ENCODE results near the gene AK8.

The AK8 gene

DNA sequence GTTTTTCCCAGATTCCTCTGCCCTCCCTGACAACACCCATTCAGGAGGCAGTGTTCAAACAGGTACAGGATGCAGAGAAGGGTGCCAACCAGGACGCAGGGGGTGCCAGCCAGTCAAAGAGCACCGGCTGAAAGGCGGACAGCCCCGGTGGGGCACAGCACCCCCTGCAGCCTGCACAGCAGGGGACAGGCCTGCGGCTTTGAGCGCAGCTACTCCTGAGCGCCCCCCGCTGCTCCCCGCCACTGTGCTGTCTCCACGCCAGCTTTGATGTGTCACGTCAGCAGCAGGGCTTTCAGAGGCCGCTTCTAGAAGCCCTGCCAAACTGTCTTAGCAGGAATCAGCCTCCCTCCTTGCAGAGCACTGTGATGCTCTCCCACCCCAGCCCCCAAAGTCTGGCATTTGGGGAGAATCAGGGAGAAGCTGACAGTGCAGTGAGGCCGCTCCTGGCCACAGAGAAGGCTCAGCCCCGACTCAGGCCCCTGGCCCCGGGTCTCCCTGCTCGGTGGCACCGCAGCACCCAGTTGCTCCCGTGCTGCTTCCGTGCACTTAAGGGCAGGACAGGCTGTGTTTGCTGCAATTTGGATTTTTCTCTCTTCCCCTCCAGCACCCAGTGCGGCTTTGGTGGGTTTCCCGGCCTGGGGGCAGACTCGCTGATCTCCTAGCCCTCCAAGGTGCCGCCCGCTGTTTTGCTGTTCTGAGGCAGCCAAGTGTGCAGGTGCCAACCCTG is 20.3 kb downstream of the AK8 start:
- no peak for DNase-seq (ENCODE audit: low read depth)

- DNase-seq (ENCODE audit: low read depth) = peak; percentile 71
Observed at GRCh38 chr9:132857031-132857430, 21.1 kb downstream of the AK8 start.

- no peak for DNase-seq (ENCODE audit: low read depth)
Observed at GRCh38 chr9:132855904-132856303, 22.2 kb downstream of the AK8 start.

DNA sequence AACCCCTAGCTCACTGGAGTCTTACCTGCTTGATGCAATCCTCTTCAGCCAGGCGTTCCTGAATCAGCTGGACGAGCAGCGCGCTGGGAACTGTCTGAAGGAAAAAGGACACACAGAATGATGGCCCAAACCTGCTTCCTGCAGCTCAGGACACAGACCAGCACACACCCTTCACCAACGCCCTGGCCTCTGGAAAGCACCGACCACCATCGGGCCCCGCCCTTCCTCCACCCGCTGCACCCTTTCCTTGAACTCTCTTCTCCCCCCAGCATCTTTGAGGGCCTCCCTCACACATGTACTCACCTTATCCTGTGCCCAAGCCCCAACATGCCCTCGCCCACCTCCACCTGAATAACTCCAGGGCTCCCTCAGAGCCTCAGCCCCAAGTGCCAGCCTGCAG is 23.3 kb downstream of the AK8 start:
- DNase-seq (ENCODE audit: low read depth) = no peak

GRCh38 chr9:132853482-132853881 is 24.6 kb downstream of the AK8 start:
- DNase-seq (ENCODE audit: low read depth) = no peak

DNA sequence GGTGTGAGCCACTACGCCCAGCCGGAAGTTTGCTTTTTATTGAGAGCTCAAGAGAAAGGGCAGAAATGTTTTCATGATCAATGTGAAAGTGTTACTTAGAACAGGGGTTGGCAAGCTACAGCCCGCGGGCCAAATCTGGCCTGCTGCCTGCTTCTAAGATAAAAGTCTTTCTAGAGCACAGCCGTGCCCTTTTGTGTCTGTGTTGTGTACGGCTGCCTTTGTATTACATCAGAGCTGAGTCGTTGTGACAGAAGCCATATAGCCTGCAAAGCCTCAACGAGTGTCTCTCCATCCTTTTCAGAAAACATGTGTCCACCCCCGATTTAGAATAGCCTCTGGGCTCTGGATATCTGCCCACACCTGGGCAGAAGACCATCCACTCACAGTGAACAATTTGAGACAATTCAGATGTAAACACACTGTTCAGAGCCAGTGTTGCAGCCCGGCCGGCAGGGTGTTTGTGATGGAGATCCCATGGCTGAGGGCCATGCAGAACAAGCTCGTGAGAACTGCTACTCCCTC is 28.8 kb downstream of the AK8 start:
- no peak for DNase-seq (ENCODE audit: low read depth)

- DNase-seq (ENCODE audit: low read depth) = no peak
Observed at GRCh38 chr9:132846918-132847515, 31.1 kb downstream of the AK8 start.

DNA sequence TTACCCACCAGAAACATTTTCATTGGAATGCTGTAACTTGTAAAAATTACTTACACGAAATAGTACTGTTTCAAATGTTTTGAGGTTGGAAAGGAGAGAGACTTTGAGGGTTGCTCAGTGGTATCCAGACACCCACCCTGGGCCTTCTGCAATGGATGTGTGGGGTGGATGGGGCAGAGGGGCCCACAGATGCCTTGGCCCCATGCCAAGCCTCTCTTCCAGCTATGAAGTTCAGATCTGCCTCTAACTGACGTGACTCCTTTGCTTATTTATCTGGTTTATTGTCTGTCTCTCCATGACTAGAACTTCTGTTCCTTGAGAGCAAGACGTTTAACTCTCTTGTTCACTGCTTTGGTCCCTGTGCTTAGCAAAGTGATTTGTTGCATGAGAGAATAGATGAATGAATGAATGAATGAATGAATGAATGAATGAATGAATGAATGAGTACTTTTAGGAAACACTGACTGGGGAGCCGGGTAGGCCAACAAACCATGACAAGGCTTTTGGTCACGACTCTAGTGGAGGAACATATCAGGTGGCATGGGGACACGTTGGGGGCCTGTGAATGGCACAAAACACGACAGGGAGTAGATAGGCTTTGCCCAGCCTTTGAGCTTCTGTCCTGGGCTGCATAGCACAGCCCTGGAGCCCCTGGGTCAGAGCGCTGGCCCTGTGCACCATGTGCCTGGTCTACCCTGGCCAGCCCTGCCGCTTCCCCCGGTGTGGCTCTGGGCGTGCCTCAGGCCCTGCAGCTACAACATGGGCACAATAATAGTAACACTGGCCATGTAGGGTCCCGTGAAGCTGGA is 31.8 kb downstream of the AK8 start:
- no peak for DNase-seq (ENCODE audit: low read depth)

DNA sequence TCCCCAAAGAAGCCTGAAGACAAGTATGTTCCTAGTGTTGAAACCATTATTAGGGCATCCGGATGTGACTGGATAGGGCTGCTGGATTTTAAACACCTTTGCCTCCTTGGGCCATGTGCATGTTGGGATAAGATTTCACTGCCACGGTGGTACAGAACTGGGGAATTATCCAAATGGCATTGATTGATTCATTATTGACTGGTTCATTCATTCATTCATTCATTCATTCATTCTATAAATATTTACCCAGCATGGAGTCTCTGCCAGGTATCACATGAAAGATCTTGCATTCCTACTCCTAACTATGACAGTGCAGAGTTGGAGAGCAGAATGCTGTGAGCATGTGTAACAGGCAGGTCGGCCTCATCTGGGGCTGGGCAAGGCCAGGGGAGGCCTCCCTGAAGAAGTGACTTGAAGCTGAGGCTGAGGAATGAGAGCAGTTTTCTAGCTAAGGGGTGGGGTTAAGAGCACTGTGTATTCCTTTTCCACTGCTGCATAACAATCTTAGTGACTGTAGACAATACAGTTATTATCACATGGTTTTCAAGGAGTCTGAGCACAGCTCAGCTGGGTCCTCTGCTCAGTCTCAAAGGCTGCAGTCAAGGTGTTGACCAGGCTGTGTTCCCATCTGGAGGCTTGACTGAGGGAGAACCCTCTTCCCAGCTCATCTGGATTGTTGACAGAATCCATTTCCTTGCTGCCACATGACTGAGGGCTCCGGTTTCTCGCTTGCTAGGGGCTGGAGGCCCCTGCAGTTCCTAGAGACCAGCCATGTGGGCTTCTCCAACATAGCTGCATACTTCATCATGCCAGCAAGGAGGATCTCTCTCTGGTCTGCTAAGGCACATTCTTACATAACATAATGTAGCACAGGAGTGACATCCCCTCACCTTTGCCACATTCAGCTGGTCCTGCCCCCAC is 35.7 kb downstream of the AK8 start:
- no peak for DNase-seq (ENCODE audit: low read depth)

GRCh38 chr9:132840980-132841379 is 37.1 kb downstream of the AK8 start:
- DNase-seq (ENCODE audit: low read depth) = no peak

GRCh38 chr9:132838291-132838690 is 39.8 kb downstream of the AK8 start:
- no peak for DNase-seq (ENCODE audit: low read depth)

- no peak for DNase-seq (ENCODE audit: low read depth)
Observed at GRCh38 chr9:132837501-132838286, 40.4 kb downstream of the AK8 start.

- no peak for DNase-seq (ENCODE audit: low read depth)
Observed at GRCh38 chr9:132834343-132834742, 43.7 kb downstream of the AK8 start.

DNA sequence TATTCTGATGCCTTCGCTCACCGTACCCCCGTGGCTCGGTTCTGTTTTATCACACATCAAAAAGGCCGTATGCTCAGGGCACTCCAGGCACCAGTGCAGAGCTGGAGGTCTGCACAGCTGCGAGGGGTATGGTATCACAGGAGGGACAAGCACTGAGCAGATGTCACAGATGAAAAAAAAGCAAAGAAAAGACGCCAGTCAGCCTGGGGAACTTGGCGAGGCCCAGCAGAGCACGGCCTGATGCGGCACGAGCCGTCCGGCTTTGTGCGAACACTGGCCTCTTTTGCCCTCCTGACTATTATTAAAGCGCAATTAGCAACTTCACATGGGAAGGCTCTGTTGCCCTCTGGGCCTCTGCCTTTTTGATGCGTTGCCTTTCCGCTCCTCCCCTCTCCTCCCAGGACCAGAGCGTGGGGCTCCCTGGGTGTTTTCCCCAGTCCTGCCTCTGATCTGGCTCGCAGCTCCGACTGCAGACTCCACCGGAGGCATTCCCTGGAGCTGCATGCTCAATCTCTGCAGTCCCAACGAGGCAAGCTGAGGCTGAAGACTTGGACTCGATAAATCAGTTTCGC is 44.4 kb downstream of the AK8 start:
- DNase-seq (ENCODE audit: low read depth) = no peak

DNA sequence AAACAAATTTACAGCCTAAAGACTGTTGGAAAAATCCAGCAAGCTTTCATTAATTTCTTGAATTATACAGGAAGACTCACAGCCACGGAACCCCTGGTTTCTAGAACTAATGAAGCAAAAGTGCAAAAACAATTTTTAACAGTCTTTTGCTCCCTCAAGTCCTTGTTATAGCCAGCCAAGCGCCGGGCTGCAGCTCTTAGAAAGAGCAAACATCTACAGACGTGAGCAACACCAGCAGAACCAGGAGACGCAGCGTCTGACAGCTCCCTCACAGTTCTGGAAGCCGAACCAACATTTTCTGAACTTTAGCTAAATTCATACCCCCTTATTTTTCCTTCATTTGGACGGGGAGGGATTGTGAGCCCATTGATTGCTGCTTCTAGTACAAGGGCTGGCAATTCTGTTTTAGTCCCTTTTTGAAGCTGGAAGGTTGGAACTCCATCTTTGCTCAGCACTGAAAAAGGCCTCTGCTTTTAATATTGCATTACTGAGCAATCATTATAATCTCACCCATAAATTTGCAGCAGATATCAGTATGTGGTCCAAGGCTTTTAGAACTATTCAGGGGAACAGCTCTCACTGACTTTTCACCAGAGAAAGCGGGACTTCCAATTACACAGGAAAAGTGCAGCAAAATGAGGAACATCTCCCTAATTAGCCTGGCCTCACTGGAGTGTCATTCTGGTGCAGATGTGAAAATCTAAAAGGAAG is 45.8 kb downstream of the AK8 start:
- DNase-seq (ENCODE audit: low read depth) = no peak

- DNase-seq (ENCODE audit: low read depth) = no peak
Observed at GRCh38 chr9:132828201-132828770, 49.8 kb downstream of the AK8 start.

- no peak for DNase-seq (ENCODE audit: low read depth)
Observed at GRCh38 chr9:132827366-132827765, 50.7 kb downstream of the AK8 start.

- DNase-seq (ENCODE audit: low read depth) = no peak
Observed at GRCh38 chr9:132826621-132827365, 51.3 kb downstream of the AK8 start.

DNA sequence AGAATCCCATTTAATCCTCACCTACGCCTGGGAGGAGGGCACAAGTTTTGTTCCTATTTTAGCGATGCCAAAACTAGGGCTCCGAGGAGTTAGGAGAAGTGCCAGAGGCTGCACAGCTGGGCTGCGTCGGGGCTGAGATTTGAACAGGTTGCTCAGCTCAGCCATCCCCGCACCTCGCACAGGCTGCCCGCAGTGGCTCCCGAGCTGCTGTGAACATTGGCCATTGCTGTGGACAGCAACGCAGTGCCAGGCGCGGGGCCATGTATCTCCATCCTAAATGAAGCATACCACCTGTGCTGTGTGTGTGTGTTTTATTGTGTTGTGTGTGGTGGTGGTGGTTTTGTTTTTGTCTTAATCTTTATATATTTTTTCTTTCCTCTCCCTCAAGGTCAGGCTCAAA is 52.0 kb downstream of the AK8 start:
- DNase-seq (ENCODE audit: low read depth) = no peak

Measured in fibroblast of gingiva (primary cell).